ENCODE measurements around the gene MYO10.

MYO10 gene

GRCh38 chr5:16639206-16639605 lies 296.9 kb downstream of the MYO10 start:
- DNase-seq (ENCODE audit: low read depth in 2 of 2): no peak
- H3K4me3 ChIP-seq (replicated peaks in 1 of 2; ENCODE audit: low read depth in 2 of 2, low read length in 2 of 2): no peak overlapping the region
- no peak for TF ChIP-seq CTCF (IDR thresholded peaks at IDR 0.05; ENCODE audit: low read depth, low read length)

- H3K4me3 ChIP-seq (replicated peaks in 1 of 2; ENCODE audit: low read depth in 2 of 2, low read length in 2 of 2): no peak overlapping the region
- TF ChIP-seq CTCF (IDR thresholded peaks at IDR 0.05; ENCODE audit: low read depth, low read length): no peak
- DNase-seq (ENCODE audit: low read depth in 2 of 2): no peak
Measured at GRCh38 chr5:16628376-16628775, 307.7 kb downstream of the MYO10 start.

DNA sequence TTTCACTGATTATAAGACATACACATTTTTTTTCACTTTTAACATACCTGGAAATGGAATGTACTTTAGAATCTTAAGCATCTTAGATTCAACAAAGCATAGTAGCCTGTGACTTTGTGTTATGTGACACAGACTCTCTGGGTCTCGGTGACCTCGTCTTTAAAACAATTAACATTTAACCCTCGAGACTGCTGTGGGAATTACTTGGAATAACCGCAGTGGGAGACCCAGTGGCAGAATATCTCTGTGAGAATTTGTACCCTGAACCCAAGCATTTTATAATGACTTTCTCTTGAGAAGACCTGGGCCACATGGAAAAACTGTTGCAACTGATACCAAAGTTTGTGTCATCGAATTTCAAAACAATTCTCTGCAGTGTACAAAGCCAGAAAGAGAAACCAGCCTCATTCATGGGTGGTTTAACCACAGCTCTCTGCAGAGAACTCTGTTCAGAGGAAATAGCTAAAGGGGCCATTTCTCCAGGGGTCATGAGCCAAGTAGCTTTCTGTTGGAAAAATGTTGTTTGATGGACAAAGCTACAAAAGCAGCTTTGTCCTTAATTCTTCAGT lies 309.3 kb downstream of the MYO10 start:
- TF ChIP-seq CTCF (IDR thresholded peaks at IDR 0.05; ENCODE audit: low read depth, low read length): no peak
- peak in 1 of 2 donors; percentile 11 for DNase-seq (ENCODE audit: low read depth in 2 of 2)
- H3K4me3 ChIP-seq (replicated peaks in 1 of 2; ENCODE audit: low read depth in 2 of 2, low read length in 2 of 2): no peak overlapping the region

DNA sequence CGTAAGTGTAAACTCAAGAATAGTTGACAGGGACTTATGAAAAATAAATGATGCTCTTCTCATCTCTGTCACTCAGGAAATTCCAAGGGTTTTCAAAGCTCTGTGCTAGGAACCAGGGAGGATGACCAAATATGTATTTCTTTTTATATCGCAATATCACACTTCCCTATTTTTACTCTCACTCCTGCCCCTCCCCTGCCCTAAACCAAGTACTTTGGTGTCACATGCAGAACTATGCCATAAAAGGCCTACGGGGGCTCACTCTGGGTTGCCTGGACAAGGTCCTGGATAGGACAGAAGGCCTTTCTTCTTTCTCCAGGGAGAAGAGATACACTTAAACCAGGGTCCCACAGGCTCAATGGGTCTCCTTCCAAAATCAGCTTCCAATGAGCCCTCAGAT lies 311.0 kb downstream of the MYO10 start:
- DNase-seq (ENCODE audit: low read depth in 2 of 2): no peak
- no peak overlapping the region for H3K4me3 ChIP-seq (replicated peaks in 1 of 2; ENCODE audit: low read depth in 2 of 2, low read length in 2 of 2)
- TF ChIP-seq CTCF (IDR thresholded peaks at IDR 0.05; ENCODE audit: low read depth, low read length): no peak

DNA sequence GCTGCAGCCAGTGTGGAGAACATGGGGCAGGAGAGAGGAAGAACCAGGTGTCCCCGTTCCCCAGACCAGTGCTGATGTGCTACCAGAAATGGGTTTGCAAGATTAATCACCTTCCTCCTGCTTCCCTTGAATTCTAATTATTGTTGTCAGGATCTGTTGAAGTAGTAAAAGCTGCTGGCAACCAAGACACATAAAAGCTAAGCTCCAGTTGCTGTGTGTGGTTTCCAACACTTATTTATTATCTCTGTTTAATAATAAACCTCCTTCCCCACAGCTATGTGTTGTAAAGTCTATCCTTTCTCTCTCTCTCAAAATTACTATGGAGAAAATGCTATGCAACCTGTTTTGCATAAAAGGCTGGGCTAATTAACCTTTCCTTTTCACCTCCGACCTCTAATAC lies 317.0 kb downstream of the MYO10 start:
- TF ChIP-seq CTCF (IDR thresholded peaks at IDR 0.05; ENCODE audit: low read depth, low read length): no peak
- H3K4me3 ChIP-seq (replicated peaks in 1 of 2; ENCODE audit: low read depth in 2 of 2, low read length in 2 of 2): no peak overlapping the region
- DNase-seq (ENCODE audit: low read depth in 2 of 2): no peak

DNA sequence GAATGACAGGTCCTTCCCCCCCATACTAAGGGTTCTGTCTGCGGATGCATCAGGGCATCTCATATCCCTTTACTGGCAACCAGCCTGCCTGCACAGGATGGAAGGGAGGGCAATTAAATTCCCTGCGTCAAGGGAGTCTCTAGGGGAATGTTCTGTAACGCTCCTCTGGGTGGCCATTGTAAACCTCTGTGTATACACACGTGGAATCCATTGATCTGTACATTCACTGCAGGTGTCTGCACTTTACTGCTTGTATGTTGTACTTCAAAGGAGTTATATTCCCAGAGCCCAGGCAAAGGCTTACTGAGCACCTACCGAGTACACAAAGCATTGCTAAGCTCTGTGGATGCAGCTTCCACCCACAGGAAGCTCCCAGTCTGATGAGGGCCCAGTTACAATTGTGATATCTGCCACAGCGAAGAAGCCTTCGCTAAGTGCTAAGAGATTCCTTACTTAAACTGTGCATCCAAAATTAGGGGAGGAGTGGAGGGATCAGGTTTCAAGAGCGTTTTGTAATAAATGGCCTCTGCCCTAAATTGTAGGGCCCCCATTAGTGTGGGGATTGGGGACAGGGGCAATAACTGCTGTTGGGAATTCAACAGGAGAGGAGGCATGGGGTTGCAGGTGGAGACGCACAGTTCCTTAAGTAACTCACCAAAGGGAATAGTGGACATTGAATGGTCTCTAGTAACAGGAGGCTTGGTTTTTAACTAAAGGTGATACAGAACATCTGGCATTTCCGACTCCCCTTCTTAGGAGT lies 317.8 kb downstream of the MYO10 start:
- no peak for DNase-seq (ENCODE audit: low read depth in 2 of 2)
- H3K4me3 ChIP-seq (replicated peaks in 1 of 2; ENCODE audit: low read depth in 2 of 2, low read length in 2 of 2): no peak overlapping the region
- TF ChIP-seq CTCF (IDR thresholded peaks at IDR 0.05; ENCODE audit: low read depth, low read length): no peak

All from cardiac fibroblast (primary cell).